ENCODE measurements around the gene SMTNL2.

Gene SMTNL2

DNA sequence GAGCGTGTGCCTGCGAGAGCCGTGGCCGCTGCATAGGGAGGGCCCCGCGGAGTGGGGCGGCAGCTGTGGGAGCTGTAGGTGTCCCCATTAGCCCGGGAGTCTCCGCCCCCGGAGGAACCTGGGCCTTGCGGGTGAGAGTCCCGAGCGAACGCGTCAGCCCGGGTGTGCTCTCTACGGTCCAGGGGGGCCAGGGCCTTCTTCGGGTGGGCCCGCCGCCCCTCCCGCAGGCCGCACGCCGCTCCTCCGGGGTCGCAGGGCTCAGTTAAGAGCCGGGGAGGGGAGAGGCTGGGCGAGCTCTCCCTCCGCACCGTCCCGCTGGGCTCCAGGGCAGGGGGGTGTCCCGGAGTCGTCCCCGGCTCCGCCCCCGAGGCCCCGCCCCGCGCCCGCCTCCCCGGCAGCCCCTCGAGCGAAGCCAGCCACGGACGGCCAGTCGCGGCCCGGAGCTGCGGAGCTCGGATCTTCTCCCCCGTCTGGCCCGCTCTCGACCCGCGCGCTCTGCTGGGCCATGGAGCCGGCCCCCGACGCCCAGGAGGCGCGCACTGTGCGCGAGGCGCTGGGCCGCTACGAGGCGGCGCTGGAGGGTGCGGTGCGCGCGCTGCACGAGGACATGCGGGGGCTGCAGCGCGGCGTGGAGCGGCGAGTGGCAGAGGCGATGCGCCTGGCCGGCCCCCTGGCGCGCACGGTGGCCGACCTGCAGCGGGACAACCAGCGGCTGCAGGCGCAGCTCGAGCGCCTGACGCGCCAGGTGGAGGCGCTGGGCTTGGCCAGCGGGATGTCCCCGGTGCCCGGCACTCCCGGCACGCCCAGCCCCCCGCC, at the start of gene SMTNL2:
TSS of gene SMTNL2 (plus strand) at position 429 of the 816 bp plus-strand sequence. CDS start at position 506, 77 bp downstream.
- no peak for DNase-seq (ENCODE audit: low read depth)

DNA sequence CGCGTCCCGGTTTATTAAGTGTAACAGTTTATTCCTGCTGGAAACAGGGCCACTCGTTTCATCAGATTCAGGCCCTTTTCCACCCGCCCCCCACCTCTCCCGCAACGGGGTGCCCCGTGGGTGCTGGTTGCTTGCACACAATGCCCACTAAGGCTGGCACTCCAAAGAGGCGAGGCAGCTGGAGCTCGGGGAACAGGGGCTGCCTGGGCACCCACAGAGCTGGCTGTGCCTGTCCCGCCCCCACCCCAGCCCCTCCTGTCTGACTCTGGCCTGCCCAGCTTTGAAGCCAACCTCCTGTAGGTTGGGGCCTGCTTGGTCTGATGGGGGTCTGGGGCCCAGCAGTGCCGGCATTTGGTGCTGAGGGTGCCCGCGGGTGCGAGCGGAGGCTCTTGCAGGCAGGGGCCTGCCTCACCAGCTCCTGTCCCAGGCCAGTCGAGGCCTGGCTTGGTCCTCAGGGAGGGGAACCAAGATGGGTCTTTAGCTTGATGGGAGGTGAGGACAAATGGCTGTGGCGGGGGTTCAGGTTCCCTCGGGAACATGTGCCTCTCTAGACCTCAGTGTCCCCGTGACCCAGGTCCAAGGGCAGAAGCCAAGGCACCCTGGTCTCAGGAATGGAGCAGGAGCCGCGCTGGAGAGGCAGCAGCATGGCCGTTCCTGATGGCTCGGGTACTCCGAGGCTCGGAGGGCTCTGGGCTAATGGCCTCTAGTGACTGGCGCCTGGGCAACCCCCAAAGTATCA, 49.2 kb upstream of the SMTNL2 start:
- DNase-seq (ENCODE audit: low read depth) = no peak

DNA sequence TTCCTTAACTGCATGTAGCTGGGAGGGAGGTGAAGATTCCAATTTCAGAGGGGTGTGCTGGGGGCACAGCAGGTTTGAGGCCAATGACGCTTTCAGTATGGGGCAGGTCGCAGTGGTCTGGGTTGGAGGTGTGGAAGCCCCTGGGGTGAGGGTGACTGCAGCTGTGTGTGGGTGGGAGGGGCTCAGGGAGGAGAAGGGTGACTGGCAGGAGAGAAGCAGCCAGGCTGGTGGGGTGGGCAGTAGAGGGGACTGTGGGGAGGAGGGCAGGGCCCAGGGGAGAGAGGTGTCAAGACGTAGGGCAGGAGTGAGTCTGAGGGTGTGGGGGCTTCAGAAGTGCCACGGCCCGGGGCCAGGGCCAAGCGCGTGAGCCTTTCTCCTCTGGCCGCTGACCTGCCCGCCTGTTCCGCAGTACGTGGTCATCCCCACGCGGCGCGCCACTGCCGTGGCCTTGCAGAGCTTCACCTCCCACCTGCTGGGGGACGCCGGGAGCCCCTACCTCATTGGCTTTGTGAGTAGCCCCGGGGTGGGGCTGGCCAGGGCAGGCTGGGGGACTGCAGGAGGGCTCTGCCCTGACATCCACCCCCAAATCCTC, 48.6 kb upstream of the SMTNL2 start:
- no peak for DNase-seq (ENCODE audit: low read depth)

DNA sequence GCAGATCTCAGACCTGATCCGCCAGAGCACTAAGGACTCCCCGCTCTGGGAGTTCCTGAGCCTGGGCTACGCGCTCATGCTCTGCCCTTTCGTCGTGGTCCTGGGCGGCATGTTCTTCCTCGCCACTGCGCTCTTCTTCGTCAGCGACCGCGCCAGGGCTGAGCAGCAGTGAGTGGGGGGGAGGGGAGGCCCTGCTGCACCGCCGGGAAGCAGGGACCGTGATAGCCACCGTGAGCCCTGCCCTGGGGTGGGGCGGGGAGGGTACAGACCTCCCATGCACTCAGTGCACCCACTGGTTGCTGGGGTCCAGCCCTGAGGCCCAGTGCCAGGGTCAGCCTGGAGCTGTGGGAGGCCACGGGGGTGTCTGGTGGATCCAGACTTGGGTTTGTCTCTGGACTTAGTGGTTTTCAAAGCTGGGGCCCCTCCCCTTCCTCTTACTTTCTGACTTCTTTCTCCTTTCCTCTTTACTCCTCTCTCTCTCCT, 48.0 kb upstream of the SMTNL2 start:
- DNase-seq (ENCODE audit: low read depth) = no peak

DNA sequence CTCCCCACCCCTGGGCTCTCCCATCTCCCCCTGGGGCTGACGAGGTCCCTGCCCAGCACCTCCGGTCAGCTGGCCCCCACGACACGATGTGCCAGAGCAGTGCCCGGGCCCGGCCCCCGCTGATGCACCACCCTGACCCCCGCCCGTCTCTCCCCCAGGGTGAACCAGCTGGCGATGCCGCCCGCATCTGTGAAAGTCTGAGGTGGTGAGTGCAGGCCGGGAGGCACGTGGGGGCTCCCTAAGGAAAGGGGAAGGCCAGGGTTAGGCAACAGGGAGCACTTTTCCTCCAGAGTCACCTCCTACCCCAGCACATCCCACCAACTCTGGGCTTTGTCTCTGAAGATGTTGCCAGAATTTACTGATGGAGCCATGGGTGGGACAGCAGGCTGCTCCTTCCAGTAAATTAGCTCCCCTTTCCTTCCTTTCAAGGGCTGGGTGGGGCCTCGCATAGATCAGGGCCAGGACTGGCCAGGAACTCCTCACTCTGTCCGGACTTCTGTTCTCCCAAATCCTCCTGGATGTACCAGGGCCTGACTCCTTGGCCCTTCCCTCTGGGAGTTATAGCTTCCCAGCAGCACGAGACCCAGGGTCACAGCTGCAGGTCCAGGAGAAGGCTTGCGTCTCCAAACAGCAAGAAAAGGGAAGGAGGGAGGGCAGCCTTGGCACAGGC, 47.5 kb upstream of the SMTNL2 start:
- DNase-seq (ENCODE audit: low read depth) = no peak

DNA sequence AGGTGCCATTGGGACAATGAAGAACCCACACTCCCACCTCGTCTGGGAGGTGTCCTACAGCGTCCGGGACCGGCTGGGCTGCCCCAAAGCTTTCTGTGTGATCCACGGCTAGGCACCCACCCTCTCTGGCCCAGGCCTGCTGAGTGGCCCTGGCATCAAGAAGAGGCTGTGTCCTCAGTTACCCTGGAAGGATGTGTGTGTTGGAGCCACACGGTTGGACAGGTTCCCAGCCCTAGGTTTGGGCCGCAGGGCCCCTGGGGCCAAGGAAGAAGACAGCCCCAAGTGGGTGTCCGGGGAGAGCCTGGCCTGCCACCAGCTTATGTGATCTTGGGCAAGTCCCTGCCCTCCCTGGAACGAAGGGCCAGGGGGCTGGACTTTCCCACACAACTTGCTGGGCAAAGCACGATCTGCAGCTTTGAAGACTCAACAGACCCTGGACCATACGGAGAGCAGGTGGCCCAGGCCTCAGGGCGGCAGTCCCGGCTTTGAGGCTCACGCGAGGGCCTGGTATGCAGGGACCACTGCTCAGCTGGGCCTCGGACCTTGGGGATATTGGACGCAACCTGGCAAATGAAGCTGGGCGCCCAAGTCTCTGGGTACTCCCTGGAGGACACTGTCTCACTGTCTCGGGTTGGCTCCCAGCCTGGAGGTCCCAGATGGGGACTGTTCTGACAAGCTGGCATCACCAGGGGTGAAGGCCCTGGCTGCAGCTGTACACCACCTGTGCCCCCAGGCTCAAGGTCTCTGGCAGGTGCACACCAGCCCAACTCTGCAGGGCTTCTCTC, 46.7 kb upstream of the SMTNL2 start:
- no peak for DNase-seq (ENCODE audit: low read depth)

DNA sequence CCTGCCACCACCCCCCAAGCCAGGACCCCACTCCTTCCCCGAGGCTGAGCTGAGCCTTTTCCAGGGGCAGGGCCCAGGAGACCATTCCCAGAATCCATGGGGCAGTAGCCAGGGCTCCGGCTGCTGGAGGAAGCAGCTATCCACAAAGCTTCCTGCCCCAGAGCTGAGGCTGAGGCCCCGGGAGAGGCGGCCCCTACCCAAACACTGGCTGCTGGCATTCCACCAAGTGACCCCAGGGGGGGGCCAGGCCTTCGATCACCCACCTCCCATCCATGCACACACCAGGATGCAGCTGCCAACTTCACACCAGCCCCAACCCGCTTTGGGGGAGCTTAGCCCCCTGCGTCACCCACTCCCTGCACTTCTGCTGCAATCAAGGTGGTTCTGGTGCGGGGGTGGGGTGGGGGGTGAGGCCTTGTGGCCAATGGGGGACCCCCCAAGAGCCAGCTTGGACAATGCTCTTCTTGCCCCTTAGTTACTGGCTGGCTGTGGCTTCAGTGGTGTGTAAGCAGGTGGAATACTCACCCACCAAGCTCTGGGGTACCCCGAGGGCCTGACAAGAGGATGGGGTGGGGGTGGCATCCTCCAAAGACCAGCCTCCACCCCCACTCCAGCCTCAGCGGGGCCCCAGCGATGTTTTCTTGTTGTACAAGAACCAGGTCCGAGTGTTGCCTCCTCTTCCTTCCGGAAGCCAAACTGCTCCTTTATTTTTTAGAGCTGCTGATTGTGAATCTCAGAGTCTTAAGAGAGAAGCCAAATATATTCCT, 45.9 kb upstream of the SMTNL2 start:
- DNase-seq (ENCODE audit: low read depth) = no peak

DNA sequence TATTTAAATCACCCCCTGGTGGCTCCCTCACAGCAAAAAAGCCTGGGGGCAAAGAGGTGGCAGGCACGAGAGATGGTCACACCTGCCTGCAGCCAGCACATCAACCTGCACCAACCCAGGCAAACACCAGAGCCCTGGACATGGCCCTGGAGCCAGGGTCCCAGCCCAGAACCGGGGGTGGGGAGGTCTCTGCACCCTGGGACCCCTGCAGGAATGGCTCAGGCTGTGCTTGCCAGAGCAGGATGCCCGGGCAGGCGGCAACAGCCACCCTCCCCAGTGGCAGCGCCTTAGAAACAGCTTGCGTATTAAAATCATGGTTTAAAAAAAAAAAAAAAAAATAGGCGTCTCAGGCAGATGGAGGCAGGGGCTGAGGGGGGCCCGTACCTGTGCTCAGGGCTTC, 45.3 kb upstream of the SMTNL2 start:
- no peak for DNase-seq (ENCODE audit: low read depth)

DNA sequence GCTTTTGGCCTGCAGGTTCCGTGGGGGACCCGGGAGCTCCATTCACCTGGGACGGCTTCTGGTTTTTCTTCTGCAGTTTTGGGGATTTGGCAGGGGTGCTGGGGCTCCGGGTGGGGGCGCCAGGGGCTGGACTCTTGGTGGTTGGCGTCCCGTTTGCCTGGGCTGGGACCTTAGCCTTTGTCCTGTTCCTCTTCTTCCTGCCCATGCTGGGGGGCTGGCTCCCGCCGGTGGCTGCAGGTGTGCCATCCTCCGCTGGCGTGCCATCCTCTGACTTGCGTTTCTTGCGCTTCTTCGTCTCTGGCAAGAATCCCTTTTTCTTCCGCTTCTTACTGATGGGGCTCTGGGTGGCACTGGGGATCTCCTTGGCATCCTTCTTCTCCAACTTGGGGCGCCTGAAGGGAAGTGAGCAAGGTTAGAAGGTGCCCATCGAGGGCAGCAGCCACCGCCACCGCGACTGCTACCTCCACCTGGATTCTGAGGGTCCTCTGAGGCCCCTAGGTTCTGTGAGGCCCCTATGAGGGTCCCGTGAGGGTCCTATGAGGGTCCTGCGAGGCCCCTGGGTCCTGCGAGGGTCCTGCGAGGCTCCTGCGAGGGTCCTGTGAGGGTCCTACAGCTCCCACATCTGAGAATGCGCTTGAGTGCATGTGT, 44.6 kb upstream of the SMTNL2 start:
- no peak for DNase-seq (ENCODE audit: low read depth)

DNA sequence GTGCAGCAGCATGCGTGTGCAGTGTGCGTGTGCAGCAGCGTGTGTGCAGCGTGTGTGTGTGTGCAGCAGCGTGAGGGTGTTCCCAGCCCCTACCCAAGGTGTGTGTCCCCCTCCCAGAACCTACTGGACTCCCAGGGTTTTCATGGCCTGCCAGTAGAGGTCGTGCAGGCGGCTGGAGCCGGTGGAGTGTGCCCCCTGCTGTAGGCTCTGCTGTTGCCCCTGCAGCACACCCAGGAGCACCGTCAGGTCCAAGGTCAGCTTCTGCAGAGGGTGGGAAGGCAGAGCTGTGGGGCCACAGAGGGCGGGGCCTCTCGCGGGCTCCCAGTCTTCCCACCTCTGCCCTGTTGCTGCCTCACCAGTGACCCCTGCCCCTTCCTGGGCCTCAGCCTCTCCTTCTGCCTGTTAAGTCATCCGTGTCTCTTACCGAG, 44.1 kb upstream of the SMTNL2 start:
- no peak for DNase-seq (ENCODE audit: low read depth)

DNA sequence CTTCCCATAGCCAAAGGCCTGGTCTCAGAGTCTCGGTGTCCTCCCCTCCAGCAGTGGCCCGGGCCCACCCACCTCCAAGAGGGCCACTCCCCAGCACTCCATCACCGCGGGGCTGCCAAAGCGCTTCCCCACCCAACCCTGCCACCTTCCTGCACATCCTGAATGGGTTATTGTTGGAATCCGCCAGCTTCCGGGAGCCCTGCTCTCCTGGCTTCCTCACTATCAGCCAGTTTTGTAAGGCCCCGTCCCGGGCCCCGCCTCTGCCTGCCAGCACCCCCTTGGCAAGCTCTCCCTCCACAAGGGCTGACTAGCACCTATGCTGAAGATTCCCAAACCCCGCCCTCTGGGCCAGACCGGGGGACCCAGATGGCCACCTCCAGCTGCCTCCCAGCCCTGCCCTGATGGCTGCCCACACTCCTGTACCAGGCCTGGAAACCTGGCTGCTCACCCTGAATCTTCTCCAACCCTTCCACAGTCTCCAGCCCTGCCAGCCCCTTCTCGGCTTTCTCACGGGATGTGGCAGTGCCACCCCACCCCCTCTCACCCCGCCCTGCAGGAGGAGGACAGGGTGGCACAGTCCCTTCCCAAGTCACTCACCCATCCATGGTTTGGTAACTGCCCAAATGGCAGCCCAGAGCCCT, 43.5 kb upstream of the SMTNL2 start:
- DNase-seq (ENCODE audit: low read depth) = no peak

DNA sequence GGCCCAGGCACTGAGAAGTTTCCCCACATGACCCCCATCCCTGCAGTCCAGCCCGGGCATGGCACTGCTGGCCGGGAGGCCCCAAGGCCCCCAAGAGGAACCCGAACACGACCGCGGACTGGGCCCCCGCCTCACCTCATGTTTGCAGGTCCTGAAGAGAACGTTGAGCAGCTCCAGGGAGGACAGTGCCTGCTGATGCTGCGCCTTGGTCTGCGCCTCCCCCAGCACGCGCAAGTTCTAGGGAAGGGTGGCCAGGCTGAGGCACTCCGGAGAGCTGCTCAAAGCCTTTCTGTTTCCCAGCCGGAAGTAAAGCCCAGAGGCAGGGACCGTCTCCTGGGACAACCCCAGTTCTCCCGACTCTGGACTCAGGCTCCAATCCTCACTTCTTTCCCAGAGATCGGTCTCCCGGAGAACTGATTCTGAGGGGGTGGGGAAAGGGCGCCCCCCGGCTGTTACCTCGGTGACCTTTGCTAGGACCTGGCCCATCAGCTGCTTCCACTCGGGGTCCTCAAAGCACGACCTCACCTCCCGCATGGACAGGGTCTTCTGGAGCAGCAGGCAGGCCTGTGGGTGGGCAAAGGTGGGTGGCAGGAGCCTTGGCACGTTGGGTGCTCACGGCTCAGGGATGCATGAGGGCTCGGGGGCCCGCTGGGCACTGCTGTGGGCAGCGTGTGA, 42.9 kb upstream of the SMTNL2 start:
- no peak for DNase-seq (ENCODE audit: low read depth)

DNA sequence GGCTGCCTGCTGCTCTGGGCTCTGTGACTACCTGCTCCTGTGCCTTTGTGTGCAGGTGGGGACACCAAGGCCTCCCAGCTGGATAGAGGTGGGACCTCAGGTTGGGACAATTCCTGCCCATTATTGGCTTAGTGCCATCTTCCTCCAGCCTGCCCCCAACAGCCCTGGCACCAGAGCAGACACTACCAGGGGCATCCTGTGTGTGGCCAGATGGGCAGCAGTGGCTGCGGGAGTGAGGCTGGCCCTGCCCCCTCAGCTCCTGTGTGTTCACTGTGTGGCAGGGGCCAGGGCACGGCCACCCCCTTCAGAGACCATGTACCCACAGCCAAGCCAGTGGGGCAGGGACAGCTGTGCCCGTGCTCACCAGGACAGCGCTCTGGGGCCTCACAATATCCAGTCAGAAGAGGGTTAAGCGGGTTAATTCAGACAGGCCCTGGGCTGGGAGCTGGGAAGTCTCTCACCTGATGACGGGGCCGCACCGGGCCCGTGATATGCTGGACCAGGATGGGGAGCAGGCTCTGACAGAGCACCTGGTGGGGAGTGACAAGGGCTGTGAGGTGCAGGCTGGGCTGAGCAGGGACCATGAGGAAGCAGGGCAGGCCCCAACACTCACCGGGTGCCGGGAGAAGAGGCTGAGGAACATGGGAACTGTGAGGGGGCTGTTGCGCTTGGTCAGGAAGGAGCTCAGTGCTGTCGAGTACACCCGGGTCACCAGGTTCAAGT, 42.2 kb upstream of the SMTNL2 start:
- no peak for DNase-seq (ENCODE audit: low read depth)

DNA sequence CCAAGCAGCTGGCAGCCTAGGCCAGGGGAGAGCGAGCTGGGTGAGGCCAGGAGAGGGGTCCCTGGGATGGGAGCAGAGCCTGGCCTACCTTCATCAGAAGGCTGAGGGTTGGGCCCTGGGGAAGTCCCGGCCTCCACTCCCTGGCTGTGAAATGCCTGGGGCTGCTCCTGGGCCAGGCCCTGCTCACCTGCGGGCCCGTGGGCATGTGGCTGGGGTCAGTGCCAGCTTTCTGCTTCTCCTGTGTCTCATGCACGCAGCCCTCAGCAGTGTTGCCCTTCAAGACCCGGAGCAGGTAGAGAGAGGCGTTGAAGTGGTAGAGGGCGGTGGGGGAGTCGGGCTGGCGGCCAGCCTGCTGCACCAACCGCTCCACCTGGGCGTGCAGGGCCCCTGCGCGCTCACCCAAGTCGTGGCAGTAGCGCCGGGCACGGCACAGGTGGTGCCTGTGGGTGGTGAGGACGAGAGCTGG, 41.6 kb upstream of the SMTNL2 start:
- DNase-seq (ENCODE audit: low read depth) = no peak

DNA sequence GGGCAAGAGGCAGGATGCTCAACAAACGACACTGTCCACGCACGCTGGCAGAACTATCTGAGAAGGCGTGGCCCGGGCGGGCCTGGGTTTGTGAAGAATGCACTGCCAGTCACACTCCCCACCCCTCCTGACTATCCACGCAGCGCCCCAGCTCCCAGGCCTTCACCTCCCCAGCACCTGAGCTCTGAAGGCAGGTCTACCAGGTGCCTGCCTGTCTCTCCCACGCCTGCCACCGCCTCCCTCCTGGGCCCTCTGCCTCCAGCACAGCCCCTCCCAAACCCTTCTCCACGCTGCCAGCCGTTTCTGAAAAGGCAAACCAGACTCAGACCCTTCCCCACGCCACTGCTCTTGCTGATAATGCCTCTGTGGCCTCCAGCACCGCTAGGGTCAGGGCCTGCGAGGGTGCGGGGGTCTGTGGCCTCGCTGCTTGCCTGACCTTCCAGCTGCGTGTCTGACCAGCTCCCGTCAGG, 40.7 kb upstream of the SMTNL2 start:
- no peak for DNase-seq (ENCODE audit: low read depth)

DNA sequence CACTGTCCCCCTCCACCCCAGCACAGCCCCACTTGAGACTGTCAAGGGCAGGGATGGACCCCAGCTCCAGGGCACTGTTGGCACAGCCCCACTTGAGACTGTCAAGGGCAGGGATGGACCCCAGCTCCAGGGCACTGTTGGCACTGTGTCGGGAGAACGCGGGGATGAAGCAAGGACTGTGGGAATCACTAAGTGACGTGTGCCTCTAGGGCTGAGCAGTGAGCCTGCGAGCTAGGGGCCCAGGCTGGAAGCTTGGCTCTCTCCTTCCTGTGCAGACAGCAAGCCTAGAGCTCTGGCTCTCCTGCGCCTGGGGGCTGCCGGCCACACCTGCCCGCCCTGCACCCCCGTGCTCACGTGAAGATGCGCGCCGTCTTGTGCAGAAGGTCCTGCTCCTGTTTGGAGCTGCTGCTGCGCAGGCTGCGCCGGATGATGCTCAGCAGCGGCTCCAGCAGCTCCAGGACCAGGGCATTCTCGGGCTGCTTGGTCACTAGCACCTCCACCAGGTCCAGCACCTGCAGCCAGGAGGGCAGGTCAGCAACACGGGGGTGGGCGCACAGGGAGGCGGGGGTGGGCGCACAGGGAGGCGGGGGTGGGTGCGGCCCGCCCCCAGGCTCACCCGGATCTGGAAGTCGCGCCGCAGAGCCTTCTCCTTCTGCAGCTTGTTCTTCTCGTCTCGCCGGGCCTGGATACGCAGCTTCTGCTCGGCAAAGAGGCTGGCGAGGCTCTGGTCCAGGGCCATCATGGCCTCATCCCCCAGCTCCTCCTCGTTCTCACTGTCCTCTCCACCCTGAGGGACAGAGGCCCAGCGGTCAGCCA, 40.0 kb upstream of the SMTNL2 start:
- DNase-seq (ENCODE audit: low read depth) = no peak

DNA sequence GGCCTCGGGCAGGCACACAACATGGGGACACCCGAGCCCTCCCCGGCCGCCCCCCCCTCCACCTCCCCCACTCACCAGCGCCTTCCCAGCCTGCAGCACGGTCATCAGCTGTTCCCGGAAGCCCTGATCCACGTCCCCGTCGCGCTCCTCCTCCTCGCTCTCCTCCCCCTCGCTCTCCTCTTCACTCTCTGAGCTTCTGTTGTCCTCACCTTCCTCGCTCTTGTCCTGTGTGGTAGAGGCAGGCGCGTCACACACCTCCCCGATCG, 39.4 kb upstream of the SMTNL2 start:
- no peak for DNase-seq (ENCODE audit: low read depth)
